ENCODE measurements around the gene GPC3. TPM values are rescaled to one million over a fixed set of nuclear protein-coding genes. Genes with fewer than 3 reads are reported as not detected.

GPC3 gene
- total and polyA plus RNA-seq, 2 experiments from 2014 or later = 36.8 to 60.1 TPM

DNA sequence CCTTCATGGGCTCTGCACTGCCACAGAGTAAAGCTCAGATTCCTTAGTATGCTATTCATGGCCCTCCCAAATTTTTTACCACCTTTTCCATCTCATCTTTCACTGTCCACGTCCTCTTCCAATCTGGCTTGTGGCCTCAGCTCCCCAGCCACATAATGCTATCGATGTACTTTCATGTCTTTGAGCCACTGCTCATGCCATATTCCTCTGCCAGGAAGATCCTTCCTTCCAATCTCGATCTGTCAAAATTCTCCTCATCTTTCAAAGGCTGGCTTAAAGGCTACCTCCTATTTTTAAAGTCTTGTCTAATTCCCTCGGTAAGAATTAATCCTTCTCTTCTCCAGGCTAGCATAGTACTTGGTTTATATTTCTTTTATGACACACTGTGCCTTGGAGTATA, 336.8 kb downstream of the GPC3 start:
- H3K9me3 Mint-ChIP-seq = no peaks in the 10 kb centered on the region
- Histone ChIP-seq H2AFZ (no peak overlapping the region), H3K4me3 (no peak overlapping the region), H3F3A (replicated peaks; ENCODE audit: low read depth) (no peaks in the 10 kb centered on the region), H3K4me2 (no peak overlapping the region; the same call in 1 of the 2 replicates), H3K9me2 (ENCODE audit: insufficient read depth) (no peaks in the 10 kb centered on the region), H3K79me2 (replicated peaks; ENCODE audit: insufficient read depth) (no peaks in the 10 kb centered on the region), H3K27ac (ENCODE audit: low read depth) (peak overlapping the region; percentile 71; the same call in 1 of the 2 replicates), H3K36me3 (ENCODE audit: insufficient read depth) (no peaks in the 10 kb centered on the region), H3K4me1 (ENCODE audit: insufficient read depth) (peaks cover 10% of the 10 kb centered on the region), H3K27me3 (ENCODE audit: insufficient read depth) (no peaks in the 10 kb centered on the region), H4K20me1 (replicated peaks; ENCODE audit: insufficient read depth) (no peaks in the 10 kb centered on the region)
- no peak overlapping the region for H3K4me3 Mint-ChIP-seq
- peaks cover 38% of the 10 kb centered on the region for H3K4me1 Mint-ChIP-seq
- no peak overlapping the region for H3K27ac Mint-ChIP-seq
- TF ChIP-seq CREB1 (CRISPR knock-in tag; IDR thresholded peaks at IDR 0.05; ENCODE audit: low read depth) = no peak
- ATAC-seq (no peak), DNase-seq (ENCODE audit: low spot score) (no peak)
- H3K36me3 Mint-ChIP-seq (ENCODE audit: low read depth) = no peaks in the 10 kb centered on the region; the same call in 2 of the 3 replicates
- H3K27me3 Mint-ChIP-seq (ENCODE audit: insufficient read depth, low read depth, poor library complexity) = no peaks in the 10 kb centered on the region

DNA sequence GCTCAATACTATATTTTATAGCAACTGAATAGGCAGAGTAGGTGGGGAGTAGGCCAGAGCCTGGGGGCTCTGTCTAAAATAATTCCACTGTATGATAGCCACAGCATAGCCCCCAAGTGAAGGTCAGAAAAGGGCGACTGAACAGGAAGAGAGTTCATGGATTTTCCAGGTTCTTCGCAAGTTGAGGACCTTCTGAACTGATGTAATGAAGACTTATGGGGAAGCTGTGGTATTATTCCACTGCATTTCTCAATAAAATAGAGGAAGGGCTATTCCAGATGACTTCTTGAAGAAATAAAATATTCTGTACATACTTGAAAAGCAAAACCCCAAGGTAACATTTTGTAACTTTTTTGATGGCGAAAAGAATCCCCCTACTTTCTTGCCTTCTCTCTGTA, 338.7 kb downstream of the GPC3 start:
- Mint-ChIP-seq H3K36me3 (ENCODE audit: low read depth) (no peaks in the 10 kb centered on the region; the same call in 2 of the 3 replicates), H3K4me3 (no peak overlapping the region), H3K27me3 (ENCODE audit: insufficient read depth, low read depth, poor library complexity) (no peaks in the 10 kb centered on the region), H3K9me3 (no peaks in the 10 kb centered on the region), H3K27ac (no peak overlapping the region), H3K4me1 (peaks cover 48% of the 10 kb centered on the region)
- Histone ChIP-seq H4K20me1 (replicated peaks; ENCODE audit: insufficient read depth) (no peaks in the 10 kb centered on the region), H3K4me3 (no peak overlapping the region), H3K79me2 (replicated peaks; ENCODE audit: insufficient read depth) (no peaks in the 10 kb centered on the region), H3K4me1 (ENCODE audit: insufficient read depth) (peaks cover 13% of the 10 kb centered on the region), H3F3A (replicated peaks; ENCODE audit: low read depth) (no peaks in the 10 kb centered on the region), H3K27me3 (ENCODE audit: insufficient read depth) (no peaks in the 10 kb centered on the region), H2AFZ (no peak overlapping the region), H3K27ac (ENCODE audit: low read depth) (no peak overlapping the region), H3K9me2 (ENCODE audit: insufficient read depth) (no peaks in the 10 kb centered on the region), H3K36me3 (ENCODE audit: insufficient read depth) (no peaks in the 10 kb centered on the region), H3K4me2 (no peak overlapping the region)
- DNase-seq (ENCODE audit: low spot score) = no peak
- no peak for ATAC-seq
- TF ChIP-seq JUNB (IDR thresholded peaks at IDR 0.05; ENCODE audit: unreplicated experiment) = no peak
- TF ChIP-seq, protein P1, sequence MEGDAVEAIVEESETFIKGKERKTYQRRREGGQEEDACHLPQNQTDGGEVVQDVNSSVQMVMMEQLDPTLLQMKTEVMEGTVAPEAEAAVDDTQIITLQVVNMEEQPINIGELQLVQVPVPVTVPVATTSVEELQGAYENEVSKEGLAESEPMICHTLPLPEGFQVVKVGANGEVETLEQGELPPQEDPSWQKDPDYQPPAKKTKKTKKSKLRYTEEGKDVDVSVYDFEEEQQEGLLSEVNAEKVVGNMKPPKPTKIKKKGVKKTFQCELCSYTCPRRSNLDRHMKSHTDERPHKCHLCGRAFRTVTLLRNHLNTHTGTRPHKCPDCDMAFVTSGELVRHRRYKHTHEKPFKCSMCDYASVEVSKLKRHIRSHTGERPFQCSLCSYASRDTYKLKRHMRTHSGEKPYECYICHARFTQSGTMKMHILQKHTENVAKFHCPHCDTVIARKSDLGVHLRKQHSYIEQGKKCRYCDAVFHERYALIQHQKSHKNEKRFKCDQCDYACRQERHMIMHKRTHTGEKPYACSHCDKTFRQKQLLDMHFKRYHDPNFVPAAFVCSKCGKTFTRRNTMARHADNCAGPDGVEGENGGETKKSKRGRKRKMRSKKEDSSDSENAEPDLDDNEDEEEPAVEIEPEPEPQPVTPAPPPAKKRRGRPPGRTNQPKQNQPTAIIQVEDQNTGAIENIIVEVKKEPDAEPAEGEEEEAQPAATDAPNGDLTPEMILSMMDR (conservative IDR thresholded peaks at IDR 0.05; ENCODE audit: low read depth in 2 of 2) = no peak
- TF ChIP-seq STAT1 (IDR thresholded peaks at IDR 0.05; ENCODE audit: unreplicated experiment) = no peak
- TF ChIP-seq EZH2phosphoT487 (IDR thresholded peaks at IDR 0.05; ENCODE audit: unreplicated experiment) = no peak
- TF ChIP-seq EZH2 (IDR thresholded peaks at IDR 0.05; ENCODE audit: low read depth, unreplicated experiment) = no peak
- TF ChIP-seq, protein P2, sequence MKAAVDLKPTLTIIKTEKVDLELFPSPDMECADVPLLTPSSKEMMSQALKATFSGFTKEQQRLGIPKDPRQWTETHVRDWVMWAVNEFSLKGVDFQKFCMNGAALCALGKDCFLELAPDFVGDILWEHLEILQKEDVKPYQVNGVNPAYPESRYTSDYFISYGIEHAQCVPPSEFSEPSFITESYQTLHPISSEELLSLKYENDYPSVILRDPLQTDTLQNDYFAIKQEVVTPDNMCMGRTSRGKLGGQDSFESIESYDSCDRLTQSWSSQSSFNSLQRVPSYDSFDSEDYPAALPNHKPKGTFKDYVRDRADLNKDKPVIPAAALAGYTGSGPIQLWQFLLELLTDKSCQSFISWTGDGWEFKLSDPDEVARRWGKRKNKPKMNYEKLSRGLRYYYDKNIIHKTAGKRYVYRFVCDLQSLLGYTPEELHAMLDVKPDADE (IDR thresholded peaks at IDR 0.05) = no peak
- TF ChIP-seq, protein P3, sequence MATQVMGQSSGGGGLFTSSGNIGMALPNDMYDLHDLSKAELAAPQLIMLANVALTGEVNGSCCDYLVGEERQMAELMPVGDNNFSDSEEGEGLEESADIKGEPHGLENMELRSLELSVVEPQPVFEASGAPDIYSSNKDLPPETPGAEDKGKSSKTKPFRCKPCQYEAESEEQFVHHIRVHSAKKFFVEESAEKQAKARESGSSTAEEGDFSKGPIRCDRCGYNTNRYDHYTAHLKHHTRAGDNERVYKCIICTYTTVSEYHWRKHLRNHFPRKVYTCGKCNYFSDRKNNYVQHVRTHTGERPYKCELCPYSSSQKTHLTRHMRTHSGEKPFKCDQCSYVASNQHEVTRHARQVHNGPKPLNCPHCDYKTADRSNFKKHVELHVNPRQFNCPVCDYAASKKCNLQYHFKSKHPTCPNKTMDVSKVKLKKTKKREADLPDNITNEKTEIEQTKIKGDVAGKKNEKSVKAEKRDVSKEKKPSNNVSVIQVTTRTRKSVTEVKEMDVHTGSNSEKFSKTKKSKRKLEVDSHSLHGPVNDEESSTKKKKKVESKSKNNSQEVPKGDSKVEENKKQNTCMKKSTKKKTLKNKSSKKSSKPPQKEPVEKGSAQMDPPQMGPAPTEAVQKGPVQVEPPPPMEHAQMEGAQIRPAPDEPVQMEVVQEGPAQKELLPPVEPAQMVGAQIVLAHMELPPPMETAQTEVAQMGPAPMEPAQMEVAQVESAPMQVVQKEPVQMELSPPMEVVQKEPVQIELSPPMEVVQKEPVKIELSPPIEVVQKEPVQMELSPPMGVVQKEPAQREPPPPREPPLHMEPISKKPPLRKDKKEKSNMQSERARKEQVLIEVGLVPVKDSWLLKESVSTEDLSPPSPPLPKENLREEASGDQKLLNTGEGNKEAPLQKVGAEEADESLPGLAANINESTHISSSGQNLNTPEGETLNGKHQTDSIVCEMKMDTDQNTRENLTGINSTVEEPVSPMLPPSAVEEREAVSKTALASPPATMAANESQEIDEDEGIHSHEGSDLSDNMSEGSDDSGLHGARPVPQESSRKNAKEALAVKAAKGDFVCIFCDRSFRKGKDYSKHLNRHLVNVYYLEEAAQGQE (IDR thresholded peaks at IDR 0.05; ENCODE audit: unreplicated experiment) = no peak
- no peak for TF ChIP-seq CREB1 (CRISPR knock-in tag; IDR thresholded peaks at IDR 0.05; ENCODE audit: low read depth)
- no peak for TF ChIP-seq NANOG (IDR thresholded peaks at IDR 0.05; ENCODE audit: borderline replicate concordance)
- no peak for TF ChIP-seq ZNF114 (CRISPR knock-in tag; IDR thresholded peaks at IDR 0.05)

Data from GM23338 (cell line).